NOMO-1 (cell line): Measurements from ENCODE around the gene TNRC6A.

ENCODE experiments used
- DNase-seq, 2 experiments: peaks; one replicate each; lab custom pipeline; 2025; ENCODE audit not compliant: unreplicated experiment in 2 of 2; lab: John Stamatoyannopoulos, UW

Gene TNRC6A

GRCh38 chr16:24754543-24754942 lies 25.1 kb downstream of the TNRC6A start:
- peak in 1 of 2 experiments; percentile 28 for DNase-seq

DNA sequence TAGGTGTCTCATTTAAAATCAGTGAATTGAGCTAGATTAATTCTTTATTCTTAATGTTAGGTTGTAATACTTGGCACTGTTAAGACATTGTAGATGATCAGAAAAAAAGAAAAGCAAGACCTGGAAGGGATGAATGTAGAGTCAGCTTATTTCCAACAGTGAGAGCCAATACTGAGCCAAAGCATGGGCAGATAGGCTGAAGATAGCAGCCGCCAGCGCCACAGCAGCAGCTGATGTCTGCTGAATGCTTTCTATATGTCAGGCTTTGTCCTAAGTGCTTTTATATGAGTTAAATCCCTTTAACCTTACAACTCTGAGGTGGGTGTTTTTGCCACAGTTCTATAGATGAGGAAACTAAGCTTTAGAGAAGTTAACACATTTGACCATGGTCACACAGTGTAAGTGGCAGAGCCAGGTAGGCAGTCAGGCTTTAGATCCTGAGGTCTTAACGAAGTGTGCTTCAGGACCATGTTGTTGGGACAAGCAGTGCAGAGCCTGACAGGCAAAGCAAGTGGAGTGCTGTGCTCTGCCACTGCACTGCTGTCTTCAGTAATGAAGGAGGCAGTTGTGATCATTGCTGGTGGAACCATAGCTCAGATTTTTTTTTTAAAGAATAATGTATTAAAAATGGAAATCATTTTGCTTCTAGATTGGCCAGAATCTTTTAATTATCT lies 25.9 kb downstream of the TNRC6A start:
- no peak for DNase-seq

DNA sequence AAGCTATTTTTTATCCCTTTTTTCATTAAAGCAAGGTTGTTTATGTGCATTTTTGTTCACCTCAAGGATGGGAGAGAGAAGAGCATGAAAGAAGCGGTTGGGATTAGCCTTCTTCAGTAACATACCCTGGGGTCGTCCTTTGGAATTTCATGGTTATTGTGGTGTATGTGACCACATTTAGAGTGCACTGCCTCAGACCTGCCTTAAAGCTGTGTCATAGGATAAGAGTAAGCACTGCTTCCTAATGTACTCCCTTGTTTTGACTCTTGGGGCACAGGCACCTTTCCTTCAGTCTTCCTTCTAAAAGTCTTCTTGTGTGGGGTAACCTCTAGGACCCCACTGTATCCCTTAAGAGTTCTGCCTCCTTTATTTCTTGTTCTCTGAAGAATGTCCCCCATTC lies 28.9 kb downstream of the TNRC6A start:
- DNase-seq, result no peak

DNA sequence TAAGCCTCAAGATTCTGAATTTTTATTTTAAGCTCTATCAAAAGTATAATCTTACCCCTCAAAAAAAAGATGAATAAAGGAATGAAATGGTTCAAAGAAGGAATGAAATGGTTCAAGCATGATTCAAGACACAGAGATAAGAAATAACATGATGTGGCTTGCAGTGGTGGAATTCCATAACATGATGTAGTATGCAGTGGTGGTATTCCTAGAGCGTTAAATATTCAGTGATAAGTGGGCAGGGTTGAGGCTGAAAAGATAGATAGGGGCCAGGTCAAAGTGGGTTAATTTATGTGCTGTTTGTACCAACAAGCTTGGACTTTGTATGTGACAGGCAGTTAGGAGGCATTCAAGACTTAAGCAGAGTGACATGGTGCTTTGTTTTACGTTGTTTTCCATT lies 29.6 kb downstream of the TNRC6A start:
- no peak for DNase-seq

- DNase-seq, result no peak
Measured at GRCh38 chr16:24761526-24761925, 32.1 kb downstream of the TNRC6A start.

DNA sequence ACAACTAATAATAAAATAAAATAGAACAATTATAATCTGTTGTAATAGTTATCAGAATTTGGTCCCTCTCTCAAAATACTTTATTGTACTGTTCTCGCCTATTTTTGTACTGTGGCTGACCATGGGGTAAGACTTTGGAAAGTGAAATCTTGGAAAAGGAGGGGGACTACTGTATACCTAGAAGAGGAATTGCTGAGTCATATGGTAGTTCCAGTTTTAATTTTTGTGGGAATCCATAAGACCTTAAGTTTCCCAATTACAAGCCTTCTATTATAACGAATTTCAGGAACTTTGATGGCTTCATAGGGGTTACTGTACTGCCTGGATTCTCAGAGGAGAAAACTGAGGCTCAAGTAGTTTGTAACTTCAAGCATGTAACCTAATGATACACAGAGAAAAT lies 35.5 kb downstream of the TNRC6A start:
- DNase-seq, result no peak

DNA sequence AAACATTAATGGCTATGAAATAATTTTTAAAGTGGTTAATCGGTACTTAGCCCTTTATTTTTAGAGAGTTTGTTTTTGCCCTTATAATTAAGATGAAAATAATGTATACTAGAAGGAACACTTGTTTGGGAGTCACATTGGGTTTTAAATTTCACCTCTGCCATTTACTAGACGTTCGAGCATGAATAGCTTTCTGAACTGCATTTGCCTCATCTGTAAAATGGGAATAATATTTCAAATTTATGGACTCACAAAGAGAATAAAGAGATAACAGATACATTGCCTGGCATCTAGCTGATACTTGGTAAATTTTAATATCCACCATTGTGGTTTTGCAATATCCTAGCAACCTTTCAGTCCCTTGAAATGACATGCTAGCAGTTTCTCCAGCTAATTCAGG lies 36.6 kb downstream of the TNRC6A start:
- no peak for DNase-seq

- no peak for DNase-seq
Measured at GRCh38 chr16:24769806-24770205, 40.4 kb downstream of the TNRC6A start.

DNA sequence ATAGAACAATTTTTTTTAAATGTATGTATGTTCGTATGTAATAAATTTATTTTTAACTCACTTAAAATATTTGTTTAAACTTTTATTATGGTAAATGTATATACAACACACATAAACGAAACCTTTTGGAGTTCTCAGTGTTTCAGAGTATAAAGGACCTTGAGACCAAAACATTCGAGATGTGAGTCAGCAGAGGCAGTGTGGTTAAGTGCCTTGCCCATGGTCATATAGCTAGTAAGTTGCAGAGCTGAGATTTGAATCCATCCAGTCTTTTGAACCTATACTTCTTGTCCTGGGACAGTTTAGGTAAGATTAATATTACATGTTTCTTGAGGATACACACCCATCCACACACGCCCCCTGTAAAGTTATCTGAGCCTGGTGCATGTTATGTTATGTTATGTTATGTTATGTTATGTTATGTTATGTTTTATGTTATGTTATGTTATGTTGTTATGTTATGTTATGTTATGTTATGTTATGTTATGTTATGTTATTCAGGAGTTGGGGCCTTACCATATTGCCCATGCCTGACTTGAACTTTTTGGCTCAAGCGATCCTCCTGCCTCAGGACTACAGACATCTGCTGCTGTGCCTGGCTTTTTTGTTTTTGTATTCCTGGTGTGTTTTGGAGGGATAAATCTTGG lies 41.8 kb downstream of the TNRC6A start:
- no peak for DNase-seq

GRCh38 chr16:24771779-24772157 lies 42.3 kb downstream of the TNRC6A start:
- DNase-seq, result no peak

- no peak for DNase-seq
Measured at GRCh38 chr16:24773771-24774427, 44.4 kb downstream of the TNRC6A start.

DNA sequence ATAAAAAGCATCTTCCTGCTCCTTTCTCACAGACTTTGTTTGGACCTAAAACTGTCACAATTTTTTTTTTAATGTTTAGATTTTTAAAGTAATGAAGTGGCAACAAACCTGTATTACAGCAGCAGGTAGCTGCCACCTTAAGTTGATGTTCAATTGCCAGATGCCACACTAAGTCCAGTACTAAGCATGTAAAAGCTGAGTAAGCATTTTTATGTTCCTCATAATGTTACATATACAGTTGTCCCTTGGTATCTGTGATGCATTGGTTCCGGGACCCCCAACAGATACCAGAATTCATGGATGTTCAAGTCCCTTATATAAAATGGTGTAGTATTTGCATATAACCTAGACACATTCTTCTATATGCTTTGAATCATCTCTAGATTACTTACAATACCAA lies 45.1 kb downstream of the TNRC6A start:
- no peak for DNase-seq

GRCh38 chr16:24775455-24775854 lies 46.0 kb downstream of the TNRC6A start:
- DNase-seq, result no peak

GRCh38 chr16:24776501-24777220 lies 47.2 kb downstream of the TNRC6A start:
- DNase-seq, result no peak

DNA sequence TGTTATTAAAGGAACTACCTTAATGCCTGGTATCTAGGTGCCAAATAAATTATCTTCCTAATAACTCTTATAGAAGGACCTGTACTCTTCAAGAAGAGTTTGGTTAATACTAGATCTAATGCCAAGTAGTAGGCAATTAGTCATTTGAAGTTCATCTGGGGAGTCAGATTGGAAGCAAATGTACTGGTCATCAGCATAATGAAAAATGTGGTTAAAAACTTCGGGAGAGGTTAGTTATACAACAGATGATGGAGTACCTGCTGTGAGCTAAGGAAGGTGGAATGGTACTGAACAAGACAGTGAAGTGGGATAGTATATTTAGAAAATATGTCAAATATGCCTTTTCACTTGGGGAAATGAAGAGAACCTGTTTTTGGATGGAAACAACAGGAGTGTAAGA lies 49.2 kb downstream of the TNRC6A start:
- no peak for DNase-seq

- DNase-seq, result no peak
Measured at GRCh38 chr16:24781256-24781655, 51.8 kb downstream of the TNRC6A start.

GRCh38 chr16:24784121-24784520 lies 54.7 kb downstream of the TNRC6A start:
- DNase-seq, result no peak

GRCh38 chr16:24789881-24790280 lies 60.4 kb downstream of the TNRC6A start:
- no peak for DNase-seq

GRCh38 chr16:24800586-24800985 lies 71.1 kb downstream of the TNRC6A start:
- DNase-seq, result no peak

DNA sequence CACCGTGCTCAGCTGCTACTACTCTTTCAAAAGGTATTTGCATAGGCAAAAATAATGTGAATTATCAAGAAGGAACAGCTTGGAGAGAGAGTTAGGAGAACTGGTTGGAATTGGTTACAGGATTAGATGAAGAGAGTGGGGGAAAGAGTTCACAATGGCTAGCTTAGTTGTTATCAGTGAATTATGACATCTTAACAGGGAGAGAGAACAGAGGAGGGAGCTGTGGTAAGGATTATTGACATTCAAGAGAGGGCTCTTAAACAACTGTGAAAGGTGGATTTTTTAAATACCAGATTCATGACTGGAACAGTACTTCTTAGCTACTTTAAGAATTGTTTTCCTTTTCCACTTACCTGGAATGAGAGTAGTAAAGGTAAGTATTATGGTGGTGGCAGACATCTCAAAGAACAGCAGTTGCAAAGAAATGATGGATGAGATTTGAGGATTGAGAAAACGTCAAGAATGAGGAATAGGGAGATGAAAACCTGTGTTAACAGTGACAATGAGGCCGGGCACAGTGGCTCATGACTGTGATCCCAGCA lies 72.4 kb downstream of the TNRC6A start:
- no peak for DNase-seq

- no peak for DNase-seq
Measured at GRCh38 chr16:24805484-24805883, 76.0 kb downstream of the TNRC6A start.
